K562 (cell line): ENCODE results near the gene ATP8A1. TPM values are rescaled to one million over a fixed set of nuclear protein-coding genes. Genes with fewer than 3 reads are reported as not detected.

Experiments used
- ATAC-seq: fragments of 200-7000 bp; cut with Tn5 transposase; 3 replicates; pipeline ENCODE4 v1.9.1; 2020; ENCODE audit warnings: moderate library complexity
- BruUV-seq: library from RNA; stranded (reverse); fragments of 400-500 nt; replicated peaks from 2 replicates; lab custom pipeline; 2021; lab: Mats Ljungman, UMichigan
- CTCF ChIA-PET: fragments of 300-600 bp; formaldehyde crosslinking; extraction: SDS; loops from one replicate; lab custom pipeline; 2021; ENCODE audit warnings: low intra/inter-chr PET ratio; lab: Yijun Ruan, JAX
- POLR2A ChIA-PET: fragments of 300-600, 350-650 bp; sonication (Branson Sonifier 250); formaldehyde crosslinking; extraction: SDS; loops from one replicate; lab custom pipeline; 2021; ENCODE audit warnings: antibody characterized with exemption, inconsistent platforms; lab: Yijun Ruan, JAX
- DNase-seq, 4 experiments: peaks; one replicate each; pipeline versions ENCODE4 v3.0.0 to v3.0.0-alpha.2; 2011 to 2018; ENCODE audit warnings: low spot score in 3 of 4, mixed read lengths in 3 of 4; ENCODE audit errors: extremely low read depth in 1 of 4
- FAIRE-seq: peaks from 2 replicates; lab custom pipeline; 2011; peaks lifted over from hg19 to GRCh38; lab: Jason Lieb, UNC
- H2AFZ ChIP-seq: 2 replicates; pipeline ENCODE4 v1.6.0; 2011; ENCODE audit warnings: low read depth, low read length, control low read depth, inconsistent platforms
- H3K27ac ChIP-seq: fragments of 200-600 bp; 3 replicates; pipeline ENCODE4 v1.8.0; 2011; ENCODE audit warnings: low read depth, mild to moderate bottlenecking, control low read depth, inconsistent platforms, low read length, moderate library complexity, mixed read lengths; ENCODE audit errors: extremely low read depth
- H3K27me3 ChIP-seq, 2 experiments: fragments of 300-600 bp in 1 of 2; 2 replicates in 1 of 2; 3 replicates in 1 of 2; pipeline versions ENCODE4 v1.6.0 to v1.8.0; 2011; ENCODE audit warnings: inconsistent platforms in 2 of 2, low read length in 2 of 2, mild to moderate bottlenecking in 1 of 2, mixed read lengths in 1 of 2, moderate library complexity in 1 of 2; ENCODE audit not compliant: control insufficient read depth in 2 of 2, insufficient read depth in 2 of 2
- H3K36me3 ChIP-seq: fragments of 300-600 bp; 3 replicates; pipeline ENCODE4 v1.8.0; 2011; ENCODE audit warnings: mild to moderate bottlenecking, low read length, inconsistent platforms; ENCODE audit not compliant: control insufficient read depth, insufficient read depth
- H3K4me1 ChIP-seq, 2 experiments: fragments of 200-600 bp in 1 of 2; replicated peaks in 1 of 2; 2 replicates in 1 of 2; 3 replicates in 1 of 2; pipeline versions ENCODE4 v1.5.1 to v1.8.0; 2011; ENCODE audit warnings: inconsistent platforms in 2 of 2, low read length in 2 of 2, mild to moderate bottlenecking in 1 of 2, mixed read lengths in 1 of 2, moderate library complexity in 1 of 2; ENCODE audit not compliant: control insufficient read depth in 2 of 2, insufficient read depth in 2 of 2
- H3K4me2 ChIP-seq: 2 replicates; pipeline ENCODE4 v1.6.1; 2011; ENCODE audit warnings: low read length, control low read depth, inconsistent platforms, mixed read lengths; ENCODE audit not compliant: insufficient read depth
- H3K4me3 ChIP-seq: fragments of 200-600 bp; sonication (generic), shearing (Covaris generic); 2 replicates; pipeline ENCODE4 v1.5.1; 2016; ENCODE audit warnings: control low read depth, inconsistent platforms
- H3K79me2 ChIP-seq: fragments of 200-600 bp; 3 replicates; pipeline ENCODE4 v1.8.0; 2011; ENCODE audit warnings: low read length, inconsistent platforms; ENCODE audit not compliant: control insufficient read depth, insufficient read depth
- H3K9ac ChIP-seq, 2 experiments: 2 replicates each; pipeline versions ENCODE4 v1.6.0 to v1.6.1; 2011; ENCODE audit warnings: low read depth in 2 of 2, low read length in 2 of 2, control low read depth in 1 of 2, inconsistent platforms in 1 of 2, mild to moderate bottlenecking in 1 of 2, mixed read lengths in 1 of 2; ENCODE audit not compliant: insufficient read depth in 1 of 2
- H3K9me1 ChIP-seq: one replicate; pipeline ENCODE4 v1.6.0; 2011; ENCODE audit warnings: inconsistent platforms, mild to moderate bottlenecking, low read length, moderate library complexity; ENCODE audit not compliant: control insufficient read depth, insufficient read depth
- H3K9me3 ChIP-seq: replicated peaks from 2 replicates; pipeline ENCODE4 v1.5.1; 2011; ENCODE audit warnings: low read depth, low read length, inconsistent platforms; ENCODE audit not compliant: control insufficient read depth, insufficient read depth
- H4K20me1 ChIP-seq: replicated peaks from 2 replicates; pipeline ENCODE4 v1.6.1; 2011; ENCODE audit warnings: low read length, inconsistent platforms, mixed read lengths; ENCODE audit not compliant: control insufficient read depth, insufficient read depth
- CC2D1A ChIP-seq: fragments of 450-650 bp; IDR thresholded peaks from 2 replicates; pipeline ENCODE4 v1.6.1; 2017; ENCODE audit warnings: mild to moderate bottlenecking
- GABPB2 ChIP-seq: fragments of 250-450 bp; sonication (Bioruptor Pico); conservative IDR thresholded peaks from 2 replicates; pipeline ENCODE4 v1.5.1; 2021; ENCODE audit warnings: mild to moderate bottlenecking
- KAT7 ChIP-seq: sonication (generic); formaldehyde crosslinking; IDR thresholded peaks from 2 replicates; pipeline ENCODE4 v1.8.0; 2022; ENCODE audit warnings: missing genetic modification reagents, mild to moderate bottlenecking, borderline replicate concordance
- MAFG ChIP-seq: fragments of 450-650 bp; conservative IDR thresholded peaks from 2 replicates; pipeline ENCODE4 v1.6.1; 2016; ENCODE audit warnings: missing genetic modification characterization, missing compliant biosample characterization
- MXI1 ChIP-seq: IDR thresholded peaks from 2 replicates; pipeline ENCODE4 v1.6.1; 2011; ENCODE audit warnings: low read depth, mild to moderate bottlenecking, improper control_type of control experiment, low read length
- NFRKB ChIP-seq: fragments of 450-650 bp; IDR thresholded peaks from 2 replicates; pipeline ENCODE4 v1.6.1; 2016; ENCODE audit warnings: low read depth
- RBM34 ChIP-seq: fragments of 200-400 bp; formaldehyde crosslinking; IDR thresholded peaks from 2 replicates; pipeline ENCODE4 v1.6.1; 2018; ENCODE audit warnings: low read length, borderline replicate concordance; ENCODE audit not compliant: insufficient read depth
- RFX1 ChIP-seq: fragments of 450-650 bp; IDR thresholded peaks from 2 replicates; pipeline ENCODE4 v1.6.1; 2016; ENCODE audit warnings: mild to moderate bottlenecking, moderate library complexity
- SIRT6 ChIP-seq: IDR thresholded peaks from one replicate; pipeline ENCODE4 v1.6.1; 2012; ENCODE audit warnings: low read depth, mild to moderate bottlenecking, control low read depth, inconsistent platforms, low read length, moderate library complexity
- U2AF2 ChIP-seq: fragments of 200-400 bp; formaldehyde crosslinking; optimal IDR thresholded peaks from 2 replicates; pipeline ENCODE3; 2017; ENCODE audit warnings: low read depth, mild to moderate bottlenecking, low read length
- WGBS: fragments of 100-300 bp; shearing (Covaris generic); methylation state at CpG from one replicate; pipeline ENCODE4 v1.1.6; 2016; ENCODE audit warnings: low coverage, mixed read lengths; ENCODE audit not compliant: insufficient coverage; ENCODE audit errors: missing lambda C conversion rate; 5-methylcytosine and 5-hydroxymethylcytosine counted together
- in situ Hi-C: fragments of 300-500 bp; cut with MboI; formaldehyde crosslinking; loops from 4 replicates; pipeline ENCODE4 v1.15.0; 2018; ENCODE audit warnings: inconsistent platforms, mixed read lengths
- intact Hi-C: fragments of 100-400 bp; cut with micrococcal nuclease; formaldehyde crosslinking; loops from 2 replicates; pipeline ENCODE4 v1.14.2; 2022
- polyA plus RNA-seq, 8 experiments: library from polyadenylated mRNA; depleted of rRNA in 4 of 8; stranded (reverse) in 5 of 8; unstranded in 3 of 8; fragments of >200 nt; fragmentation: Nextera tagmentation in 2 of 8; fragmentation: Illumina TruSeq in 1 of 8; extraction: Ambion mirVana in 2 of 8; extraction: Trizol in 1 of 8; gene quantifications; 2 replicates each; pipeline versions ENCODE4 v1.2.1 to v1.2.3, GENCODE V29; 2011 to 2014; ENCODE audit warnings: inconsistent platforms in 1 of 8, missing spikeins in 1 of 8
- total RNA-seq, 7 experiments: library from RNA; depleted of rRNA in 6 of 7; stranded (reverse); fragments of >200 nt in 6 of 7; fragmentation: Illumina TruSeq in 2 of 7; extraction: Trizol in 2 of 7; gene quantifications; 2 replicates each; pipeline versions ENCODE4 v1.2.1 to v1.2.3, GENCODE V29; 2011 to 2021; ENCODE audit warnings: low replicate concordance in 1 of 7
- TF ChIP-seq, protein P1 (sequence below): fragments of 250-450 bp; sonication (Bioruptor Pico); IDR thresholded peaks from 2 replicates; pipeline ENCODE4 v1.5.0; 2021
- TF ChIP-seq, protein P2 (sequence below): fragments of 450-650 bp; IDR thresholded peaks from 2 replicates; pipeline ENCODE4 v1.6.1; 2016; ENCODE audit warnings: low read depth, mild to moderate bottlenecking, moderate library complexity
- TF ChIP-seq, protein P3 (sequence below): IDR thresholded peaks from 3 replicates; pipeline ENCODE4 v1.6.1; 2011; ENCODE audit warnings: borderline replicate concordance, mild to moderate bottlenecking; ENCODE audit not compliant: insufficient read length, insufficient read depth
- TF ChIP-seq, protein P4 (sequence below): sonication (generic); formaldehyde crosslinking; IDR thresholded peaks from 2 replicates; pipeline ENCODE4 v1.5.0; 2020; ENCODE audit warnings: missing genetic modification reagents
- TF ChIP-seq, protein P5 (sequence below), 2 experiments: fragments of 450-650 bp in 1 of 2; sonication (generic) in 1 of 2; formaldehyde crosslinking in 1 of 2; IDR thresholded peaks in 1 of 2; conservative IDR thresholded peaks in 1 of 2; 2 replicates each; pipeline versions ENCODE4 v1.6.1 to v1.8.1; 2016 to 2023; ENCODE audit warnings: mild to moderate bottlenecking in 2 of 2, moderate library complexity in 2 of 2, inconsistent platforms in 1 of 2, missing genetic modification reagents in 1 of 2

ATP8A1 gene
- total and polyA plus RNA-seq, 9 of the 15 experiments (the other 6 are each of a cell fraction or from before 2014, with no cell fraction given) = 0.05 to 0.29 (median 0.07) TPM; not detected in 2

DNA sequence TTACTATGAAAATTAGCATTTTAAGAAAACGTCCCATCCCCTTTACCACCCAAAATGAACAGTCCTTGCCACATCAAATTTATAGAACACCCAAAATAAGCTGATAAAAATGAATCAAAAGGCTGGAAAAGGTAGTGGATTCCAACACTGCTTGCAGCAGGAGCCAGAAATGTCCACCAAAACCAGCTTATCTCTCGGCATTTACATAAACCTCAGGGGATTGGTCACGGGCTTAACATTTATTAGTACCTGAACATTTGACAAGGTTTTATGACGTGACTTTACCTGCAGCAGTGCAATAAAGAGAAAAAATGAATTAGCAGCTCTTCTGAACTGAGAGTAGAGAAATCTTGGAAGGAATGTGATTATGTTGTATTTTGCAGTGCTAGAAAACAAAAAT lies 31.6 kb downstream of the ATP8A1 start:
- TF ChIP-seq, protein P1, sequence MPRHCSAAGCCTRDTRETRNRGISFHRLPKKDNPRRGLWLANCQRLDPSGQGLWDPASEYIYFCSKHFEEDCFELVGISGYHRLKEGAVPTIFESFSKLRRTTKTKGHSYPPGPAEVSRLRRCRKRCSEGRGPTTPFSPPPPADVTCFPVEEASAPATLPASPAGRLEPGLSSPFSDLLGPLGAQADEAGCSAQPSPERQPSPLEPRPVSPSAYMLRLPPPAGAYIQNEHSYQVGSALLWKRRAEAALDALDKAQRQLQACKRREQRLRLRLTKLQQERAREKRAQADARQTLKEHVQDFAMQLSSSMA (CRISPR knock-in tag) = no peak
- TF ChIP-seq MXI1 (no peak), GABPB2 (CRISPR knock-in tag) (no peak), RFX1 (no peak), RBM34 (no peak), CC2D1A (no peak), KAT7 (CRISPR knock-in tag) (no peak), NFRKB (no peak), MAFG (tag) (no peak), SIRT6 (no peak), U2AF2 (no peak)
- TF ChIP-seq, protein P2, sequence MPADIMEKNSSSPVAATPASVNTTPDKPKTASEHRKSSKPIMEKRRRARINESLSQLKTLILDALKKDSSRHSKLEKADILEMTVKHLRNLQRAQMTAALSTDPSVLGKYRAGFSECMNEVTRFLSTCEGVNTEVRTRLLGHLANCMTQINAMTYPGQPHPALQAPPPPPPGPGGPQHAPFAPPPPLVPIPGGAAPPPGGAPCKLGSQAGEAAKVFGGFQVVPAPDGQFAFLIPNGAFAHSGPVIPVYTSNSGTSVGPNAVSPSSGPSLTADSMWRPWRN = no peak
- TF ChIP-seq, protein P3, sequence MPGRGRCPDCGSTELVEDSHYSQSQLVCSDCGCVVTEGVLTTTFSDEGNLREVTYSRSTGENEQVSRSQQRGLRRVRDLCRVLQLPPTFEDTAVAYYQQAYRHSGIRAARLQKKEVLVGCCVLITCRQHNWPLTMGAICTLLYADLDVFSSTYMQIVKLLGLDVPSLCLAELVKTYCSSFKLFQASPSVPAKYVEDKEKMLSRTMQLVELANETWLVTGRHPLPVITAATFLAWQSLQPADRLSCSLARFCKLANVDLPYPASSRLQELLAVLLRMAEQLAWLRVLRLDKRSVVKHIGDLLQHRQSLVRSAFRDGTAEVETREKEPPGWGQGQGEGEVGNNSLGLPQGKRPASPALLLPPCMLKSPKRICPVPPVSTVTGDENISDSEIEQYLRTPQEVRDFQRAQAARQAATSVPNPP = no peak
- TF ChIP-seq, protein P4, sequence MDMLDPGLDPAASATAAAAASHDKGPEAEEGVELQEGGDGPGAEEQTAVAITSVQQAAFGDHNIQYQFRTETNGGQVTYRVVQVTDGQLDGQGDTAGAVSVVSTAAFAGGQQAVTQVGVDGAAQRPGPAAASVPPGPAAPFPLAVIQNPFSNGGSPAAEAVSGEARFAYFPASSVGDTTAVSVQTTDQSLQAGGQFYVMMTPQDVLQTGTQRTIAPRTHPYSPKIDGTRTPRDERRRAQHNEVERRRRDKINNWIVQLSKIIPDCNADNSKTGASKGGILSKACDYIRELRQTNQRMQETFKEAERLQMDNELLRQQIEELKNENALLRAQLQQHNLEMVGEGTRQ (CRISPR knock-in tag) = no peak
- TF ChIP-seq, protein P5, sequence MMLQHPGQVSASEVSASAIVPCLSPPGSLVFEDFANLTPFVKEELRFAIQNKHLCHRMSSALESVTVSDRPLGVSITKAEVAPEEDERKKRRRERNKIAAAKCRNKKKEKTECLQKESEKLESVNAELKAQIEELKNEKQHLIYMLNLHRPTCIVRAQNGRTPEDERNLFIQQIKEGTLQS (IDR thresholded peaks at IDR 0.05) = no peak
- TF ChIP-seq, protein P5 (CRISPR knock-in tag; conservative IDR thresholded peaks at IDR 0.05) = no peak
- intact Hi-C loops = no loop called here

More for the DNA sequence above, 31.6 kb downstream of the ATP8A1 start:
- no TSS peak for BruUV-seq
- H3K9me3 ChIP-seq = no peaks in the 10 kb centered on the region
- 0% methylated on average over 4 of the region's 4 CpGs for WGBS
- FAIRE-seq = no peak
- ATAC-seq = no peak
- no peaks in the 10 kb centered on the region for H3K79me2 ChIP-seq
- no peaks in the 10 kb centered on the region for H3K9me1 ChIP-seq
- no peaks in the 10 kb centered on the region for H3K27me3 ChIP-seq
- no peak overlapping the region for H2AFZ ChIP-seq
- H3K4me3 ChIP-seq = no peak overlapping the region
- in situ Hi-C loops = no loop called here
- H3K4me1 ChIP-seq = no peaks in the 10 kb centered on the region; a peak in 1 of 5 replicates
- ChIA-PET CTCF (no interaction called here), POLR2A (interaction anchor here (0.8 kb wide), 1 partner anchor 32 kb away, joined by 4 read pairs; the partner anchor contains the start of gene ATP8A1)
- no peak overlapping the region for H3K4me2 ChIP-seq
- no peak overlapping the region for H3K27ac ChIP-seq
- DNase-seq = no peak
- H4K20me1 ChIP-seq = no peaks in the 10 kb centered on the region
- H3K36me3 ChIP-seq = no peaks in the 10 kb centered on the region
- H3K9ac ChIP-seq = no peak overlapping the region
